Breast epithelium (tissue), 3 donors: ENCODE measurements around the gene SMIM30.
"Not testable (repeated sequence)": the region's sequence is repeated elsewhere in the genome, so short reads cannot be mapped to it uniquely, and the experiment has no call there.

Experiments used
- POLR2A ChIP-seq: fragments of 450-650 bp; IDR thresholded peaks from one replicate; pipeline ENCODE4 v1.6.1; 2016; ENCODE audit warnings: antibody characterized with exemption, mild to moderate bottlenecking, moderate library complexity
- TF ChIP-seq, protein P1 (sequence below), 3 donors: fragments of 450-650 bp; IDR thresholded peaks; one replicate each; pipeline ENCODE4 v1.5.1; 2016 to 2017; ENCODE audit warnings: antibody characterized with exemption in 3 of 3, mild to moderate bottlenecking in 3 of 3, moderate library complexity in 3 of 3

DNA sequence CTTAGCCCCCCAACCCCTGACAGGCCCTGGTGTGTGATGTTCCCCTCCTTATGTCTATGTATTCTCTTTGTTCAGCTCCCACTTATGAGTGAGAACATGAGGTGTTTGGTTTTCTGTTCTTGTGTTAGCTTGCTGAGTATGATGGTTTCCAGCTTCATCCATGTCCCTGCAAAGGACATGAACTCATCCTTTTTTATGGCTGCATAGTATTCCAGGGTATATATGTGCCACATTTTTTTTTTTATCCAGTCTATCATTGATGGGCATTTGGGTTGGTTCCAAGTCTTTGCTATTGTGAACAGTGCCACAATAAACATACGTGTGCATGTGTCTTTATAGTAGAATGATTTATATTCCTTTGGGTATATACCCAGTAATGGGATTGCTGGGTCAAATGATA is 47.8 kb upstream of the SMIM30 start:
- not testable (repeated sequence) for TF ChIP-seq POLR2A
- TF ChIP-seq, protein P1, sequence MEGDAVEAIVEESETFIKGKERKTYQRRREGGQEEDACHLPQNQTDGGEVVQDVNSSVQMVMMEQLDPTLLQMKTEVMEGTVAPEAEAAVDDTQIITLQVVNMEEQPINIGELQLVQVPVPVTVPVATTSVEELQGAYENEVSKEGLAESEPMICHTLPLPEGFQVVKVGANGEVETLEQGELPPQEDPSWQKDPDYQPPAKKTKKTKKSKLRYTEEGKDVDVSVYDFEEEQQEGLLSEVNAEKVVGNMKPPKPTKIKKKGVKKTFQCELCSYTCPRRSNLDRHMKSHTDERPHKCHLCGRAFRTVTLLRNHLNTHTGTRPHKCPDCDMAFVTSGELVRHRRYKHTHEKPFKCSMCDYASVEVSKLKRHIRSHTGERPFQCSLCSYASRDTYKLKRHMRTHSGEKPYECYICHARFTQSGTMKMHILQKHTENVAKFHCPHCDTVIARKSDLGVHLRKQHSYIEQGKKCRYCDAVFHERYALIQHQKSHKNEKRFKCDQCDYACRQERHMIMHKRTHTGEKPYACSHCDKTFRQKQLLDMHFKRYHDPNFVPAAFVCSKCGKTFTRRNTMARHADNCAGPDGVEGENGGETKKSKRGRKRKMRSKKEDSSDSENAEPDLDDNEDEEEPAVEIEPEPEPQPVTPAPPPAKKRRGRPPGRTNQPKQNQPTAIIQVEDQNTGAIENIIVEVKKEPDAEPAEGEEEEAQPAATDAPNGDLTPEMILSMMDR (IDR thresholded peaks at IDR 0.05): not testable (repeated sequence)
